ENCODE results near the gene MPP3. TPM values are rescaled to one million over a fixed set of nuclear protein-coding genes. Genes with fewer than 3 reads are reported as not detected.

MPP3 gene
- polyA plus RNA-seq, 4 donors: 6.2 to 15.9 (median 11.8) TPM

DNA sequence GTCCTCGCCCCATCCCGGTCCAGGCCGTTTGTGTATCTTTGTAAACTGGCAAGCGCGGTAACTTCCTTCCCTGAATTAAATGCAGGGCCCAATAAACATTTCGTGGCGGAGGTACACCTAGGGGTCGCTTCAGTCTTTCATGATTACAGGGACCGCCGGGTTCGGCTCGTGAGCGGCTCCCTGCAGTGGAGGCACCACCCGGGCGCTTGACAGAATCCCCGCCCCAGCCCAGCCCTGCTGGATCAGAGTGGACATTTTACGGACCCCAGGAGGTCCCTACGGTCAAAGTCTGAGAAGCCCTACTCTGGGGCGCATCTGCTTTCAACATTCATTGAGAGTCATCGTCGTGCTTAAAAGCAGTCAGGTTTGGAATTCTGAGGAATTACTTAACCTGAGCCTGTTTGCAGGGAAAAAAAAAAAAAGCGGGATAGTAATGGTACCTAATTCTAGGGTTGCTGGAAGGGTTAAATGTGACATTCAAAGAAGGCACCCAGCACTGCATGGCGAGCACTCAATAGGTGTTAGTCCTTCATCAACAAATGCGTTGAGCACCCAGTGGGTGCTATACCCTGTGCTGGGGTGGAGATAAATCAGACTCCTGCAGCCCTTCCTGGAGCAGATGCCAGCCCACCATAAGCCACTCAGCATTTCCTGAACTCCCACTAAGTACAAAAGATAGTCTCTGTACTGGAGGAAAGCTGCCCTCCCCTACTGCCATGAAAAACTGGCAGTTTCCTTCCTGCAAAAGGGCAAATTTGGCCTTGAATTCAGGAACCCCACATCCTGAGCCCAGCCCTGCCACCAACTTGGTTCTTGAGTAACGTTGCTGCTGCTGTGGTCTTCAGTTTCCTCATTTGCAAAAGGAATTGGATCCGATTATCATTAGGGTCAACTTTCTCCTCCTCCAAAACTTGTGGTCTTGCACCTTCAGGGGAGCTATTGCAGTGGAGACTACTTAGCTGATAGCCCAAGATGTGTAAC is 53.5 kb downstream of the MPP3 start:
- DNase-seq (ENCODE audit: low read depth in 4 of 4, low spot score in 2 of 4): no peak

DNA sequence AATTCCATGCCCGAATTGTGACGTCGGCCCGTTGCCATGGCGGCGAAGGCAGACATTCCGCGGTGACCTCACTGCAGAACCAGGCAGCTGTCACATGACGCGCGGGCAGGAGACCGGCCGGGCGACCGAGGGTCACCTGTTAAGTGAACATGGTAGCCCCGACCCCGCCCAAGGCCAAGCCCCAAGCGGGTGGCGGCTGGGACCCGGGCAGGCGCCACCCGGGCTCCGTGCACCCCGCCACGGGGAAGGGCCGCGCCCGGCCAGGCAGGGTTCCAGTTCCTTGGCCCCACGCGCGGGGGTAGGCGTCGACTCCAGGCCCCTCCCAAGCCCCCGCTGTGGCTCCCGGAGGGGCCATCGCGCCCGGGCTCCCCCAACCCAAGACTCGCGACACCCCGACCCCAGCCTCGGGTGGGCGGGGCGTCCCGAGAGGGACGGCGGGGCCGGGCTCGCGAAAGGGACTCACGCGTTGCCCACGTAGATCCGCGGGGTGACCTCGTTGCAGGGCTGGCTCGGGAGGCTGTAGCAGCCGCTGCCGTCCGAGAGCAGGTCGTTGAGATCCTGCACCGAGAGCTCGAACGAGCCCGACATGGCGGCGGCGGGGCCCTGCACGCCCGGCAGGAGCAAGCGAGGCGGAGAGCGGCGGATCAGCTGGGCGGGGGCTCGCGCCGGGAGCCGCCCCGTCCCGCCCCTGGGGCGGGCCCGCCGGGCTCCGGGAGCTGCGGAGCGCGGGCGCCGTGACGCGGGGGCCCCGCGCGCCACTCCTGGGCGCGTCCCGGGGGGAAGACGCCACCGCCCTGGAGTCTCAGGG is 54.4 kb downstream of the MPP3 start, which contains the start of gene DUSP3:
DUSP3 (minus strand) TSS at position 641 of the 808 bp plus-strand sequence; CDS start at position 588, 53 bp downstream.
- DNase-seq (ENCODE audit: low read depth in 4 of 4, low spot score in 2 of 4): peak in 2 of 4 donors; percentile 78 to 89

DNA sequence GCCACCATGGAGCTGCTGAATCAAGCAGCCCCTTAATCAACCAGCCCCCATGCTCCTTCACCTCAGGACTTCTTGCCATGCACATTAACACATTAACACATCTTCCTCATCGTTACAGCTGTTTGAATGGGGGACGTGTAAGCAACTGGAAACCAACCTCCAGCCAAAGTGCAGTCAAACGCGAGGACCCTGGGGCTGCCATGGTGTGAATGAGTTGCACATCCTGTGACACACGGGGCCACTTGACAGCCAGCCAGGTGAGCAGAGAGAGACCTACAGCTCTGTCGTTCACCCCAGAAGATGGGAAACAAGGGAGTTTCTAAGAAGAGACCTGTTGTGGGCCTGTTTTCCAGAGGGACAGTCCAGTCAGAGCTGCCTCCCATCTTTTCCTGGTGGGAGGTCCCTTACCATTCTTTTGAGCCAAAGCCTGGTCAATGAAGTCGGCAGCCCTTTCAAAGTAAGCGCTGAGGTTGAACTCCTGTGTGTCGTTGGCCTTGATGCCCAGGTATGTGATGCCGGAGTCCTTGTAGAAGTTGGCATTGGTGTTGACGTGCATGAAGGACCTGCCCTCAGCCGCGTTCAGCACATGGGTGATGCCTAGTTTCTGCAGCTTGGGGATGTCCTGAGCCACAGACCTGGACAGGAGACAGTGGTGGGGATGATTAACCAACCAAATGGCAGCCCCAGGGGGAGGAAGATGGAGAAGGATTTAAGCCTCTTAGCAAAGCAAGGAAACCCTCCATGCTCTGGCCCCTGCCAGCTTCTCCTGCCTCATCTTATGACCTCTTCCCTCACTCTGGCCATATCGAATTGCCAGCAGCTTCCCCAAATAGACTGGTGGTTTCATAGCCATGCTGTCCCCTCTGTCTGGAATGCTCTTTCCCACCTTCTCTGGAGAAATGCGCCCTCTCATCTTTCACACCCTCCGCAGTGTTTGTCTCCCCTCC is 58.4 kb downstream of the MPP3 start:
- no peak for DNase-seq (ENCODE audit: low read depth in 4 of 4, low spot score in 2 of 4)

DNA sequence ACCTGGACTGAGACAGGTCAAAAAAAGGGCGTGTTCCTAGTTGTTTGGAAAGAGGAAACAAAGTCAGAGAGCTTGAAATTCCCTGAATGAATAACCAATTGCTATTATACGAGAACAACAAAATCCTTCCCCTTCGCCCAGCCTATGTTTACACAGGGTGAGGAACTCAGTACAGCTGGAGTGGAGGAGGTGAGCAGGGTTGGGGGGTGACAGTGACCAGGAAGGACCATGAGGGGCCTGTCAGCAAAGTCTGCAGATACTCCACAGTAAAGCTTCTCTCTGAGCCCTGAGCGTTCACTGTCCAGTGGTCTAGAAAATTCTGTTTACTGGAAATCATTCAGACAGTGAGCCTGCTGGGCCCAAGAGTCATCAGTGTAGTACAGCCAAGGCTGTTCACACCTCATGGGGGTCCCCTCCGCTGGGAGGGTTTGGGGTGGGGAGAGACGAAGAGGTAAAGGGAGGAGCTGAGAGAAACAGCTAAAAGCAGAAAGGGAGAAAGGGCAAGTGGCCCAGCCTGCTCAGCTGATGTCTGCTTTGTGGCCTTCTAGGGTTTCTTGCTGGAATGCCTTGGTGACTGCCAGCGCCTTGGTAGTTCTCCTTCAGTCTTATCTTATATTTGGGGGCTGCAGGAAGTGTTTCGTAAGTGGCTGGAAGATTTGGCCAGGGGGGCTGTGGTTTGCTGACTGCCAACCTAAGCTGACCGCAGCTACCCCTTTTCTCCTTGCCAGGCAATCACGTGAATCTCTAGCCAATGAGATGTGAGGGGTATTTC is 59.9 kb downstream of the MPP3 start:
- no peak for DNase-seq (ENCODE audit: low read depth in 4 of 4, low spot score in 2 of 4)

DNA sequence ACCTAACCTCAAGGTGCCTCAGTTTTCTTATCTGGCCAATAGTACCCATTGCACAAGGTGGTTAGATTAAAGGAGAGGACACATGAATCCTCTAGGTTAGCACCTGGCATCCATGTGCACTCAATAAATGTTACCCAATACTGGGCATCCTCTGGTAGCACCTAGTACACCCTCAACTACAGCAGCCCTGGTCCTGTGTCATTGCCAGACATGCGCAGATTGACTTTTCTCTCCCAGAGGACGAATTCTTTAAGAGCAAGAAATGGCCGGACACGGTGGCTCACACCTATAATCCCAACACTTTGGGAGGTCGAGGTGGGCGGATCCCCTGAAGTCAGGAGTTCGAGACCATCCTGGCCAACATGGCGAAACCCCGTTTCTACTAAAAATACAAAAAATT is 61.5 kb downstream of the MPP3 start:
- DNase-seq (ENCODE audit: low read depth in 4 of 4, low spot score in 2 of 4): no peak

DNA sequence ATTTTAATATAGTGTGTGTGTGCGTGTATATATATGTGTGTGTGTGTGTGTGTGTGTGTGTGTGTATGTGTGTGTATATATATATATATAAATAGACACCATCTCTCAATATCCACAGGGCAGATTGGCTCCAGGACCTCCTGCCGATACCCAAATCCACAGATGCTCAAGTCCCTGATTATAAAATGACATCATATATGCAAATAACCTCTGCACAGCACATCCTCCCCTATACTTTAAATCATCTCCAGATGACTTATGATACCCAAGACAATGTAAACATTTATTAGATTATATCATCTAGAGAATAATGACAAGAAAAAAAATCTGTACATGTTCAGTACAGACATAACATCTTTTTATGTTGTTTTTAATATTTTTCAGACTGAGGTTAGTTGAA is 62.0 kb downstream of the MPP3 start:
- DNase-seq (ENCODE audit: low read depth in 4 of 4, low spot score in 2 of 4): no peak

DNA sequence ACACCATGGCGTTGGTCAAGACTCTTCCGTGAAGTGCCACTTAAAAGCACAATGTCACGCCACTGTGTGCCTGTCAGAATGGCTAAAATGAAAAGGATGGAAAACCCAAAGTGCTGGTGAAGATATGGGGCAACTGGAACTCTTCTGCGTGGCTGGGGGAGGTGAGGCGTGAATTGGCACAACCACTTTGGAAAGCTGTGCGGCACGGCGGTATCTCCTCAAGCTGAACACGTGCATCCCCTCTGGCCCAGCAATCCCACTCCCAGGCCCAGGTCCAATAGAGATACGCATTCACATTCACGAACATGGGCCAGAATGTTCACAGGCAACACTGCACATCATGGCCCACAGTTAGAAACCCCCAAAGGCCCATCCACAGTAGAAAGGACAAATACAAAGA is 63.1 kb downstream of the MPP3 start:
- no peak for DNase-seq (ENCODE audit: low read depth in 4 of 4, low spot score in 2 of 4)

DNA sequence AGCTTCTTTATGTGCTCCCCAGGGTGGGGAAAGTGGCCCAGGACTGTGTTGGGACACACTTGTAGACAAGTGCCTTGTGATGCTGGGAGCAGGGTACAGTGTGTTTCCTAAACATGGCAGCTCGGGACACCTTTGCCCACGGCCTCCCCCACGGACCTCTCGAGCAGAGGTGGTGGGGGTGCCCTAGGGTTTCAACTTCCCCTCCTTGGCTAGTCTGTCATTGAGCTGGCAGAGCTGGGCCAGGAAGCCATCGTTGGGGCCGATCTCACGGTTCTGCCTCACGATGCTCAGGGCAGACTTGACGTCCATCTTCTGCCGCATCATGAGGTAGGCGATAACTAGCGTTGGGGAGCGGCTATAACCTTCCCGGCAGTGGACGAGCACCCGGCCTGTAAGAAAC is 63.5 kb downstream of the MPP3 start:
- DNase-seq (ENCODE audit: low read depth in 4 of 4, low spot score in 2 of 4): no peak

DNA sequence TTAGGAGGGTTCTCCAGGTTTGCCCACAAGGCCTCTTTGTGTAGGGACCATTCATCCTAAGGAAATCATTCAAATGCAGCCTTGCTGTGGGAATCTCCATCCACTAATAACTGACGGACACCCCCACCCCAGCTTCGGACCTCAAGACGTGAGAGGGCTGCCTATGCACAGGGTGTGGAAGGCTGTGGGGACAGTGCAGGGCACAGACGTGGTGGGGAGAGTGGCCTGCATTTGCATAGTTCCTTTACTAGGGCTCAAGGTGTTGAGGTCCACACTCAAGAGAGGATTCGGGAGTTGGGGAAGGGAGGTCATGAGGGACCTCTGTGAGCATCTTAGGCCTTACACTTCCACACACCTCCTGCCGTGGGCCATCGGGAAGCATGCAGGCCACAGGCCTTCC is 64.0 kb downstream of the MPP3 start:
- no peak for DNase-seq (ENCODE audit: low read depth in 4 of 4, low spot score in 2 of 4)

DNA sequence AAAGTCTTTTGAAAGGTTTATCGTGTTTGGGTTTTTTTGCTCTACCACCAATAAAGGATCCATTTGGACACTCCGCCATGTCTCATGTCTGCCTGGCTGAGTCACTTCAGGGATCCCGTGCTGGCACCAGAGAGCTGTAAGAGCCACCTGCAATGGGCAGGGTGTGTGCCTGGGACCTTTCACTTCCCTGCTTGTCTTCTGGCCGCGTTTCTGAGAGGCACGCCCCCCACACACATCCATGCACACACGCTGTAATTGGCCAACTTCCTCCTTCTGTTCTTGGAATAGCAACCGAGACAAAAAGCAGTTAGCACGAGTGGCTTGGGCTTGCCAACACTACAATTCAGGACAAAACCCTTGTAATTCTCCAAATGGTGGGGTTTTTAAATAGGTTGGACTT is 64.6 kb downstream of the MPP3 start:
- no peak for DNase-seq (ENCODE audit: low read depth in 4 of 4, low spot score in 2 of 4)

DNA sequence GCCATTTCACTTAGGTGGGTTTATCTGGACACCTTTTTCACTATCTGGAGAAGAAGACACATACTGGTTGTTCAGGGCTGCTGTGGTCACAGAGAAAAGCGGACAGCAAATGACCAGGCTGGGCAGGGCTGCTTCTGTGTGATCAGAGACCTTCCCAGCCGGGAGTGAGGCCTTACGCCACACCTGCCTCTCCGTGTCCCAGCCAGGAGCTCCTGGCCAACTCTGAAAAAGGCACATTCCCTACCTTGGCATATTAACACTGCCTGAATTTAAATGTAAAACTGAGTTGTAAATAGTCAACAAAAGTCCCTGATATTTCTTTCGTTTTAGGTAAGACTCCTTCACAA is 65.3 kb downstream of the MPP3 start:
- DNase-seq (ENCODE audit: low read depth in 4 of 4, low spot score in 2 of 4): no peak

DNA sequence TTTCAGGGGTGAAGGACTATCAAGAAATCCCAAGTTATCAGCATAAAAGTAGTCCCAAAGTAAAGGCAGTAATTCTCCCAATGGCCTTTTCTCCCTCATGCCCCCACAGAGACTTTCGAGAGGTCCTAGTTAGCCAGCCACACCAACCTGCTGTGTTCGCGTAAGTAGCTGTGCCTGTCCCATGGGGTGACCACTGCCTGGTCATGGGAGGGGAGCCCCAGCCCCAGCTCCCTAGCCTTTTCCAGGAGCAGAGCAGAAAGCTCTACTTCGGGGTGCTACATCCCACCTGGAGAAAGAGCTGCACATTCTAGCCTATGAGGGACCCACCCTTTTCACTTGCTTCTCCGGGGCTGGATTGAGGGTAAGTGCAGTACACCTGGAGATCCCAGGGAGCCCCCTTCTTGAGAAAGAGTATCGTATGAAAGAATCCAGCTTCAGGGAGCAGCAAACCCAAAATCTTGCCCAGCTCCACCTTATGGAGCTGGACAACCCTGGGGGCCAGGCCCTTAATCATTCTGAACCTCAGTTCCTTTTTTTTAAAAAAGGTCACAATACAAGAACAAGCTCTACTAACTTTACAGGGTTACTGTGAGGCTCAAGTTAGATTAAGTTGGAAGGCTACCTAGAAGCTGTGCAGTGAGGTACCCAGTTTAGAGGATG is 65.8 kb downstream of the MPP3 start:
- no peak for DNase-seq (ENCODE audit: low read depth in 4 of 4, low spot score in 2 of 4)

DNA sequence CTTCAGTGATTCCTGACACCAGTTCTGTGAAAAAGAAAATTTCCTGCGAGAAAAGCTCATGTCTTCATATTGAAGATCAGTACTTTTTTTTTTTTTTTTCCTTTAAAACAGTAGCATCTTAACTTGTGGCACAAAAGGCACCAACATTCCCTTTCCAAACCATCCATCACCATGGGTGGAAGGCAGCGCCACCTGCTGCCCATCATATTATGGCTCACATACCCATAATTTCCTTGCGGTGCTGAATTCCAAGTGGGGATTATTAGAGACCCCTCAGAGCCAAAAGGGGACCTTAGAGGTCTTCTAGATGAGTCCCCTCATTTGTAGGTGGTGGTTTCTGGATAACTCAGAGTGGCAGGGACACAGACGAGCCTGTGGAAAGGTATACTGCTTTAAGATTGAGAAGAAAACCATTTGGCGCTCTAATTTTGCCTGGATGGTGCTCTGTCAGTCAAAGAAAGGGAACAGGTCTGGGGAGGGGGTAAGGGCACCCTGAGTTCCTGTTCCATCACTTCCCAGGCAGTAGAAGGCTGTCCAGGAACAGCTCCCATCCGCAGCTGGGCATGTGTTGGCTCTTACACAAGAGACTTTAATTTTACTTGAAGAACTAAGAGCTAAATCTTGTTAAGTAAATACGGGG is 66.4 kb downstream of the MPP3 start:
- no peak for DNase-seq (ENCODE audit: low read depth in 4 of 4, low spot score in 2 of 4)

DNA sequence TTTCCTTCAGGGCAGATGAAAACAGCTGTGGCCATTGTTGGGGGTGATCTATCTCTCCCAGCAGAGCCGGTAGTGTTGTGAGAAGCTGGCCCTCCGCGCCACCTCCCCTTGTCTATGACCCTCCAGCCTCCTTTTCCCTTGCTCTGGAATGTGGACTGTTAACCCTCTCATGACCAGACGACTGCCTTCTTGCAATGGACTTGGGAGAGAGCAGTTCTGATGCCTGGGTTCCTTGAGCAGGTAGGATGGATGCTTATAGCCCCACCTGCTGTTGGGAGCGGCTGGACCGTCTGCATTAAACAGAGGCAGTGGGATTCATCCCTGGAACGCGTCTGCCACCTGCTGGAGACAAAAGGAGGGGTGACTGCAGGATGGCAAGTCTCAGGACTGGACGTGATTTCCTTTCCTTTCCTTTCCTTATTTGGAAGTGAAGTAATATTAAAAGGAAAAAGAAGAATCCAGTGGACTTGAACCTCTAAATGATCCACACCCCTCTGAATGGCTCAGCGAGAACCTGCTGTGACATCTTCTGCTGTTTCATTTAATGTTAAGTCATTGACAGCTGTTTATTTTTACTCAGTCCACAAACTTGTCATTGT is 72.6 kb downstream of the MPP3 start:
- DNase-seq (ENCODE audit: low read depth in 4 of 4, low spot score in 2 of 4): peak in 2 of 4 donors; percentile 90 to 94

DNA sequence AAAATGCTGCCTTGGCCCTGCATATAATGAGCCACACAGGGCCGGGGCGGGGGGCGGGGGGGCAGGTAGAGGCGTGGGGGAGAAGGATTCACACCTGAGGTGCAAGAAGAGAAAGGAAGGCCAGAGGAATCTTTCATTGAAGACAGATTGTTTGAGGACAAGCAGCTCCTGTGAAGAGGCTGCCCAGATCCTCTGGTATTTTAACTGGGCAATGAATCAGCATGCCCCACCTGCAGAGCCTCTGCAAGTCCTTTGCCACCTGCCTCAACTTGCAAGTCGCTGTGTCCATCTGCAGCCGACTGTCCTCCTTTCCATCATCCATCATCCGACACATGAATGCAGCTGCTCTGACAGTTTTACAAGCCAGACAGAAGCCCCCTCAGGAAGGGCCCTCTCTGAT is 73.1 kb downstream of the MPP3 start:
- no peak for DNase-seq (ENCODE audit: low read depth in 4 of 4, low spot score in 2 of 4)

DNA sequence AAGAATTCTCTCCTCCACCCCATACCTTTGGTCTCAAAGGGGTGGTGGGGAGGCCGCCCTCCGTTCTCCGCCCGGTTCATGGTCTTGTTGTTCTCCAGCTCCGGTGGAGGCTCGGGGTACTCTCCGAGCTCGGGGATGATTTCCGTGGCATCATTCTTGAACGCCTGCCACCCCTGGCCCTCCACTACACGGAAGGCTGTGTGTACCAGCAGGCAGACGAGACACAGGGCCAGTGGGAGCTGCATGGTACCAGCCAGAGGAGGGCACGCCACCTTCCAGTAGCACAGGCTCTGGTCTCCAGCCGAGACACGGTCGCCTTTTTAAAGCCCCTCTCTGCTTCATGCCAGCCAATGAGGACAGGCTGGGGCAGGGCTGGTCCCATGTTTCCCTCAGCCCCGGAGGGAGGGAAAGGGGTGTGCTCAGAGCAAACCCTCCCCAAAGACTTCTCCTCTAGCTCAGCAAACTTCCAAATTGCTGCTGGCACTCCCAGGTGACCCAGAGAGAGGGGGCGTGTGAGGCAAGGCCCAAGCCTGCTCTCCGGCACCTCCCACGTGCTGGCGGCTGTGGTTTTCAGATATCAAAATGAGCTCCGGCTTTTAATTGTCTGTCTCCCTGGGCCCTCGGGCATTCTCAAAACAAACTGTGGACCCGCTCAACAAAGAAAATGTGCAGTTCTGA is 74.3 kb downstream of the MPP3 start, which contains the start of gene SOST:
SOST (minus strand) TSS at position 295 of the 678 bp plus-strand sequence; CDS start at position 245, 50 bp downstream.
- no peak for DNase-seq (ENCODE audit: low read depth in 4 of 4, low spot score in 2 of 4)

DNA sequence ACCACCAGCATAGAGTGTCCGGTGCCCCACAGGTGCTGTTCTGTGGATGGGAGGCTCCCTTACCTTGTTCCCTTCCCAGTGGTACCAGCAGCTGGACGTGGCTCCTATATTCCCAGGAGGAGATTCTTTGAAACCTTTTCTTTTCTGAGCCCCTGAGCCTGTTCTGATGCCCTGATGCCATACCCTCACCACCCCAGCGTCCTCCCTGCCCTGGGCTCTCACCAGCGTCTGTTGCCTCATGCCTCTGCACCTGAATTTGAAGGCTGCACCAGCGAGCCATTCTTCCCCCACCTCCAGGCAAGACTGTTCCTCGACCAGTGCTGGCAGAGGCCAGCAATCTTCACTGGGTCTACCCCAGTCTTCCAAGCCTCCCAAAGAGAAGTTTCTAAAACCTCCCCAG is 74.9 kb downstream of the MPP3 start:
- DNase-seq (ENCODE audit: low read depth in 4 of 4, low spot score in 2 of 4): no peak
